SK-N-SH (cell line): Measurements from ENCODE around the gene GPRIN3. TPM values are rescaled to one million over a fixed set of nuclear protein-coding genes. Genes with fewer than 3 reads are reported as not detected.

Experiments used
- CTCF ChIA-PET: fragments of 300-600, 350-600 bp; formaldehyde crosslinking; extraction: SDS; loops from one replicate; lab custom pipeline; 2021; lab: Yijun Ruan, JAX
- POLR2A ChIA-PET: fragments of 350-600 bp; sonication (Branson Sonifier 250); formaldehyde crosslinking; extraction: SDS; loops from one replicate; lab custom pipeline; 2020; ENCODE audit warnings: antibody characterized with exemption, inconsistent platforms; lab: Yijun Ruan, JAX
- DNase-seq: peaks from one replicate; pipeline ENCODE4 v3.0.0; 2012
- H2AFZ ChIP-seq: fragments of 200-600 bp; sonication (generic); 2 replicates; pipeline ENCODE4 v1.8.1; 2016; ENCODE audit warnings: antibody characterized with exemption, mild to moderate bottlenecking, low read depth
- H3F3A ChIP-seq: fragments of 200-600 bp; sonication (generic); replicated peaks from 2 replicates; pipeline ENCODE3; 2016; ENCODE audit warnings: antibody characterized with exemption, mild to moderate bottlenecking; ENCODE audit not compliant: insufficient read depth
- H3K27ac ChIP-seq, 2 experiments: fragments of 200-500 bp in 1 of 2; fragments of 200-600 bp in 1 of 2; sonication (Bioruptor generic) in 1 of 2; sonication (generic), shearing (Covaris generic) in 1 of 2; 2 replicates each; pipeline versions ENCODE4 v1.5.1 to v1.6.1; 2014 to 2016; ENCODE audit warnings: low read depth in 2 of 2, inconsistent platforms in 1 of 2, low read length in 1 of 2, mild to moderate bottlenecking in 1 of 2, mixed read lengths in 1 of 2
- H3K27me3 ChIP-seq: fragments of 200-600 bp; sonication (generic), shearing (Covaris generic); 2 replicates; pipeline ENCODE4 v1.6.1; 2016; ENCODE audit warnings: mixed run types; ENCODE audit not compliant: insufficient read depth
- H3K36me3 ChIP-seq, 2 experiments: fragments of 200-500 bp in 1 of 2; fragments of 200-600 bp in 1 of 2; sonication (Bioruptor generic) in 1 of 2; sonication (generic) in 1 of 2; replicated peaks in 1 of 2; 2 replicates each; pipeline versions ENCODE3 to v1.5.1; 2014 to 2016; ENCODE audit warnings: low read length in 1 of 2, mild to moderate bottlenecking in 1 of 2; ENCODE audit not compliant: insufficient read depth in 2 of 2, control insufficient read depth in 1 of 2
- H3K4me1 ChIP-seq, 2 experiments: fragments of 200-500 bp in 1 of 2; fragments of 200-600 bp in 1 of 2; sonication (Bioruptor generic) in 1 of 2; sonication (generic), shearing (Covaris generic) in 1 of 2; 2 replicates each; pipeline versions ENCODE4 v1.5.1 to v1.6.1; 2014 to 2016; ENCODE audit warnings: low read depth in 1 of 2, low read length in 1 of 2, mixed run types in 1 of 2; ENCODE audit not compliant: insufficient read depth in 2 of 2, control insufficient read depth in 1 of 2
- H3K4me2 ChIP-seq: fragments of 200-600 bp; sonication (generic), shearing (Covaris generic); 2 replicates; pipeline ENCODE4 v1.6.1; 2017; ENCODE audit warnings: mixed run types
- H3K4me3 ChIP-seq, 2 experiments: fragments of 200-500 bp in 1 of 2; fragments of 200-600 bp in 1 of 2; sonication (Bioruptor generic) in 1 of 2; sonication (generic), shearing (Covaris generic) in 1 of 2; 2 replicates each; pipeline versions ENCODE4 v1.5.1 to v1.8.1; 2014 to 2016; ENCODE audit warnings: low read depth in 2 of 2, inconsistent platforms in 1 of 2, low read length in 1 of 2, mild to moderate bottlenecking in 1 of 2, mixed read lengths in 1 of 2, moderate library complexity in 1 of 2
- H3K79me2 ChIP-seq: fragments of 200-600 bp; sonication (generic); 2 replicates; pipeline ENCODE4 v1.8.1; 2017; ENCODE audit warnings: mild to moderate bottlenecking; ENCODE audit not compliant: insufficient read depth
- H3K9ac ChIP-seq: fragments of 200-600 bp; sonication (generic); 2 replicates; pipeline ENCODE4 v1.6.1; 2017; ENCODE audit warnings: mixed run types
- H3K9me2 ChIP-seq: fragments of 200-600 bp; sonication (generic); 2 replicates; pipeline ENCODE4 v1.6.1; 2017; ENCODE audit warnings: mixed run types
- H3K9me3 ChIP-seq: fragments of 200-600 bp; sonication (generic); 2 replicates; pipeline ENCODE4 v1.6.1; 2017; ENCODE audit warnings: mixed run types, mild to moderate bottlenecking, moderate library complexity
- H4K20me1 ChIP-seq: fragments of 200-600 bp; sonication (generic); 2 replicates; pipeline ENCODE4 v1.6.1; 2017; ENCODE audit warnings: mild to moderate bottlenecking, mixed run types; ENCODE audit not compliant: insufficient read depth
- CHD2 ChIP-seq: fragments of 150-350 bp; IDR thresholded peaks from 2 replicates; pipeline ENCODE4 v1.6.1; 2018; ENCODE audit warnings: low read length; ENCODE audit not compliant: partially characterized antibody
- EZH2phosphoT487 ChIP-seq: fragments of 200-600 bp; sonication (generic); IDR thresholded peaks from 2 replicates; pipeline ENCODE4 v1.6.1; 2017; ENCODE audit warnings: low read depth, mixed run types, mild to moderate bottlenecking, antibody characterized with exemption, moderate library complexity, borderline replicate concordance
- FOXM1 ChIP-seq: IDR thresholded peaks from 2 replicates; pipeline ENCODE4 v1.4.0; 2012; ENCODE audit warnings: low read depth, mild to moderate bottlenecking
- GABPA ChIP-seq: IDR thresholded peaks from 2 replicates; pipeline ENCODE4 v1.4.0; 2012; ENCODE audit warnings: low read depth, mild to moderate bottlenecking
- JUND ChIP-seq: IDR thresholded peaks from 2 replicates; pipeline ENCODE4 v1.4.0; 2012
- MEF2A ChIP-seq: IDR thresholded peaks from 2 replicates; pipeline ENCODE4 v1.4.0; 2012; ENCODE audit warnings: low read depth, borderline replicate concordance
- MXI1 ChIP-seq: IDR thresholded peaks from 2 replicates; pipeline ENCODE4 v1.6.1; 2012; ENCODE audit warnings: mild to moderate bottlenecking, low read depth, low read length, improper control_type of control experiment
- NRF1 ChIP-seq: IDR thresholded peaks from 2 replicates; pipeline ENCODE4 v1.6.1; 2012; ENCODE audit warnings: low read depth, mild to moderate bottlenecking, low read length
- POLR2AphosphoS5 ChIP-seq: IDR thresholded peaks from 2 replicates; pipeline ENCODE4 v1.6.1; 2012; ENCODE audit warnings: low read depth, low read length
- RAD21 ChIP-seq: IDR thresholded peaks from 2 replicates; pipeline ENCODE4 v1.6.1; 2012; ENCODE audit warnings: mild to moderate bottlenecking, low read length
- SIN3A ChIP-seq: IDR thresholded peaks from 2 replicates; pipeline ENCODE4 v1.6.1; 2012; ENCODE audit warnings: low read depth, mild to moderate bottlenecking, low read length, moderate library complexity, borderline replicate concordance
- SMC3 ChIP-seq: IDR thresholded peaks from 2 replicates; pipeline ENCODE4 v1.6.1; 2012; ENCODE audit warnings: low read depth, low read length, improper control_type of control experiment
- TAF1 ChIP-seq: IDR thresholded peaks from 2 replicates; pipeline ENCODE4 v1.6.1; 2012; ENCODE audit warnings: low read depth, mild to moderate bottlenecking, low read length, moderate library complexity, borderline replicate concordance
- YY1 ChIP-seq: IDR thresholded peaks from 2 replicates; pipeline ENCODE4 v1.4.0; 2012; ENCODE audit warnings: low read depth, mild to moderate bottlenecking
- WGBS: methylation state at CpG from one replicate; pipeline ENCODE4 v1.1.6; 2017; ENCODE audit warnings: low lambda C conversion rate; 5-methylcytosine and 5-hydroxymethylcytosine counted together
- polyA plus RNA-seq, 3 experiments: library from polyadenylated mRNA; depleted of rRNA; stranded (reverse); fragments of >200 nt; gene quantifications; 2 replicates each; pipeline ENCODE4 v1.2.3, GENCODE V29; 2012
- TF ChIP-seq, protein P1 (sequence below): IDR thresholded peaks from 2 replicates; pipeline ENCODE4; 2012
- TF ChIP-seq, protein P2 (sequence below): fragments of 150-350 bp; IDR thresholded peaks from 2 replicates; pipeline ENCODE4 v1.6.1; 2017; ENCODE audit warnings: antibody characterized with exemption, low read length, low read depth, borderline replicate concordance
- TF ChIP-seq, protein P3 (sequence below): IDR thresholded peaks from 2 replicates; pipeline ENCODE4 v1.4.0; 2012; ENCODE audit warnings: low read depth
- TF ChIP-seq, protein P4 (sequence below): IDR thresholded peaks from 2 replicates; pipeline ENCODE4 v1.6.1; 2012; ENCODE audit warnings: mild to moderate bottlenecking, low read depth, low read length, moderate library complexity
- TF ChIP-seq, protein P5 (sequence below): fragments of 150-350 bp; IDR thresholded peaks from 2 replicates; pipeline ENCODE4 v1.6.1; 2016; ENCODE audit warnings: mild to moderate bottlenecking, low read depth, low read length

Gene GPRIN3
- polyA plus RNA-seq, 1 of the 3 experiments (the other 2 are of a cell fraction) = not detected

DNA sequence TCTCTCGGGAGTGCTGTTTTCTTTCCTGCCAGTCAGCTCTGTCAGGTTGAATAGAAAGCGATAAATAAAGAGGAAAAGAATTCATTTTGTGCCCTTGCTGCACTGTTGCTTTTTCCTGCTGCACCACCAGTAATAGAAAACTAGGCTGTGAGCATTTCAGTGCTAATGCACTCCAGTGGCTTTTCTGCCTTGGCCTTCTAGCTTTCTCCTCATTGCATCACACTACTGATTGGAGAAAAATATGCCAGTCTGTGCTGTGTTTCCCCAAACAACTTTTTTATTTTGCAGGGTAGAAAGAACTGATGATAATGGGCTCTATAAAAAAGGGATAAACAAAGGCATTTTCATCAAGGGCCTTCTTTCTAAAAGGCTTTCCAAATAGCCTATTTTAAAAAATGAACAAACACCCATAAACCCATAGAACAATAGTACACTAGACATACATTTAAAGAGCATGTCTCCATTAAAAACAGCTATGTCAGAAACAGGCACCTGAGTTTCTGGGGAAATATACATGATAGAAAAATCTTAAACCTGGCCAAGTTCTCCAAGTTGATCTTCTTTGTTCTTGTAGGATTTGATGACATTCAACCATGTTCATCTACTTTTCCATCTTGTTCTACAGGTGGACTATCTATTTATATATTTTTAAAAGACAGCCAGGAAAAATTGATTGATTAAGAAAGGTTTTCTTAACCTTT is 86.3 kb downstream of the GPRIN3 start:
- Histone ChIP-seq H3K27me3 (no peaks in the 10 kb centered on the region), H3K4me1 (no peaks in the 10 kb centered on the region), H4K20me1 (no peaks in the 10 kb centered on the region), H3K79me2 (no peaks in the 10 kb centered on the region), H2AFZ (no peak overlapping the region), H3K4me3 (no peak overlapping the region), H3K27ac (no peak overlapping the region), H3K36me3 (no peaks in the 10 kb centered on the region), H3F3A (no peaks in the 10 kb centered on the region), H3K9me2 (no peaks in the 10 kb centered on the region), H3K9me3 (no peaks in the 10 kb centered on the region), H3K9ac (no peak overlapping the region), H3K4me2 (no peak overlapping the region)
- TF ChIP-seq CHD2 (no peak), JUND (no peak), YY1 (no peak), SMC3 (no peak), FOXM1 (no peak), MEF2A (no peak), RAD21 (no peak), MXI1 (no peak), NRF1 (no peak), SIN3A (no peak), TAF1 (no peak), EZH2phosphoT487 (no peak), POLR2AphosphoS5 (no peak), GABPA (no peak)
- TF ChIP-seq, protein P1, sequence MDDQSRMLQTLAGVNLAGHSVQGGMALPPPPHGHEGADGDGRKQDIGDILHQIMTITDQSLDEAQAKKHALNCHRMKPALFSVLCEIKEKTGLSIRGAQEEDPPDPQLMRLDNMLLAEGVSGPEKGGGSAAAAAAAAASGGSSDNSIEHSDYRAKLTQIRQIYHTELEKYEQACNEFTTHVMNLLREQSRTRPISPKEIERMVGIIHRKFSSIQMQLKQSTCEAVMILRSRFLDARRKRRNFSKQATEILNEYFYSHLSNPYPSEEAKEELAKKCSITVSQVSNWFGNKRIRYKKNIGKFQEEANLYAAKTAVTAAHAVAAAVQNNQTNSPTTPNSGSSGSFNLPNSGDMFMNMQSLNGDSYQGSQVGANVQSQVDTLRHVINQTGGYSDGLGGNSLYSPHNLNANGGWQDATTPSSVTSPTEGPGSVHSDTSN = no peak
- TF ChIP-seq, protein P2, sequence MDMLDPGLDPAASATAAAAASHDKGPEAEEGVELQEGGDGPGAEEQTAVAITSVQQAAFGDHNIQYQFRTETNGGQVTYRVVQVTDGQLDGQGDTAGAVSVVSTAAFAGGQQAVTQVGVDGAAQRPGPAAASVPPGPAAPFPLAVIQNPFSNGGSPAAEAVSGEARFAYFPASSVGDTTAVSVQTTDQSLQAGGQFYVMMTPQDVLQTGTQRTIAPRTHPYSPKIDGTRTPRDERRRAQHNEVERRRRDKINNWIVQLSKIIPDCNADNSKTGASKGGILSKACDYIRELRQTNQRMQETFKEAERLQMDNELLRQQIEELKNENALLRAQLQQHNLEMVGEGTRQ = no peak
- TF ChIP-seq, protein P3, sequence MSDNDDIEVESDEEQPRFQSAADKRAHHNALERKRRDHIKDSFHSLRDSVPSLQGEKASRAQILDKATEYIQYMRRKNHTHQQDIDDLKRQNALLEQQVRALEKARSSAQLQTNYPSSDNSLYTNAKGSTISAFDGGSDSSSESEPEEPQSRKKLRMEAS = no peak
- TF ChIP-seq, protein P4, sequence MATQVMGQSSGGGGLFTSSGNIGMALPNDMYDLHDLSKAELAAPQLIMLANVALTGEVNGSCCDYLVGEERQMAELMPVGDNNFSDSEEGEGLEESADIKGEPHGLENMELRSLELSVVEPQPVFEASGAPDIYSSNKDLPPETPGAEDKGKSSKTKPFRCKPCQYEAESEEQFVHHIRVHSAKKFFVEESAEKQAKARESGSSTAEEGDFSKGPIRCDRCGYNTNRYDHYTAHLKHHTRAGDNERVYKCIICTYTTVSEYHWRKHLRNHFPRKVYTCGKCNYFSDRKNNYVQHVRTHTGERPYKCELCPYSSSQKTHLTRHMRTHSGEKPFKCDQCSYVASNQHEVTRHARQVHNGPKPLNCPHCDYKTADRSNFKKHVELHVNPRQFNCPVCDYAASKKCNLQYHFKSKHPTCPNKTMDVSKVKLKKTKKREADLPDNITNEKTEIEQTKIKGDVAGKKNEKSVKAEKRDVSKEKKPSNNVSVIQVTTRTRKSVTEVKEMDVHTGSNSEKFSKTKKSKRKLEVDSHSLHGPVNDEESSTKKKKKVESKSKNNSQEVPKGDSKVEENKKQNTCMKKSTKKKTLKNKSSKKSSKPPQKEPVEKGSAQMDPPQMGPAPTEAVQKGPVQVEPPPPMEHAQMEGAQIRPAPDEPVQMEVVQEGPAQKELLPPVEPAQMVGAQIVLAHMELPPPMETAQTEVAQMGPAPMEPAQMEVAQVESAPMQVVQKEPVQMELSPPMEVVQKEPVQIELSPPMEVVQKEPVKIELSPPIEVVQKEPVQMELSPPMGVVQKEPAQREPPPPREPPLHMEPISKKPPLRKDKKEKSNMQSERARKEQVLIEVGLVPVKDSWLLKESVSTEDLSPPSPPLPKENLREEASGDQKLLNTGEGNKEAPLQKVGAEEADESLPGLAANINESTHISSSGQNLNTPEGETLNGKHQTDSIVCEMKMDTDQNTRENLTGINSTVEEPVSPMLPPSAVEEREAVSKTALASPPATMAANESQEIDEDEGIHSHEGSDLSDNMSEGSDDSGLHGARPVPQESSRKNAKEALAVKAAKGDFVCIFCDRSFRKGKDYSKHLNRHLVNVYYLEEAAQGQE = no peak
- TF ChIP-seq, protein P5, sequence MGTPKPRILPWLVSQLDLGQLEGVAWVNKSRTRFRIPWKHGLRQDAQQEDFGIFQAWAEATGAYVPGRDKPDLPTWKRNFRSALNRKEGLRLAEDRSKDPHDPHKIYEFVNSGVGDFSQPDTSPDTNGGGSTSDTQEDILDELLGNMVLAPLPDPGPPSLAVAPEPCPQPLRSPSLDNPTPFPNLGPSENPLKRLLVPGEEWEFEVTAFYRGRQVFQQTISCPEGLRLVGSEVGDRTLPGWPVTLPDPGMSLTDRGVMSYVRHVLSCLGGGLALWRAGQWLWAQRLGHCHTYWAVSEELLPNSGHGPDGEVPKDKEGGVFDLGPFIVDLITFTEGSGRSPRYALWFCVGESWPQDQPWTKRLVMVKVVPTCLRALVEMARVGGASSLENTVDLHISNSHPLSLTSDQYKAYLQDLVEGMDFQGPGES = no peak
- CTCF ChIA-PET = no interaction called here
- POLR2A ChIA-PET = no interaction called here
- 55% methylated on average over 2 of the region's 2 CpGs for whole genome bisulfite sequencing
- DNase-seq = no peak
